OCI-M2 (cell line): ENCODE measurements around the gene CDS2.

Experiments used
- DNase-seq: peaks from one replicate; lab custom pipeline; 2025; ENCODE audit not compliant: unreplicated experiment; lab: John Stamatoyannopoulos, UW

The CDS2 gene

DNA sequence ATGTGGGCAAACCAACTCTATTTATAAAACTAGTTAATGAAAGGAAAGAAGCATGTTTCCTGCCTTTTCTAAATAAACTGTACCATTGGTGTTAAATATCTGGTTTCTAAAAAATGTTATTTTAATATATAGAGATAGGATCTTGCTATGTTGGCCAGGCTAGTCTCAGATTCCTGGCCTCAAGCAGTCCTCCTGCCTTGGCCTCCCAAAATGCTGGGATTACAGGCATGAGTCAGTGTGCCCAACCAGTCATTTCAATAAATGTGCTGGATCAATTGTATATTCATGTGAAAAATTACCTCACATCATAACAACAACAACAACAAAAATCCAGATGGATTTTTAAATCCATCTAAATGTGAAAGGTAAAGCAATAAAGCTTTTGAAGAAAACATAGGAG is 80.3 kb downstream of the CDS2 start:
- no peak for DNase-seq

DNA sequence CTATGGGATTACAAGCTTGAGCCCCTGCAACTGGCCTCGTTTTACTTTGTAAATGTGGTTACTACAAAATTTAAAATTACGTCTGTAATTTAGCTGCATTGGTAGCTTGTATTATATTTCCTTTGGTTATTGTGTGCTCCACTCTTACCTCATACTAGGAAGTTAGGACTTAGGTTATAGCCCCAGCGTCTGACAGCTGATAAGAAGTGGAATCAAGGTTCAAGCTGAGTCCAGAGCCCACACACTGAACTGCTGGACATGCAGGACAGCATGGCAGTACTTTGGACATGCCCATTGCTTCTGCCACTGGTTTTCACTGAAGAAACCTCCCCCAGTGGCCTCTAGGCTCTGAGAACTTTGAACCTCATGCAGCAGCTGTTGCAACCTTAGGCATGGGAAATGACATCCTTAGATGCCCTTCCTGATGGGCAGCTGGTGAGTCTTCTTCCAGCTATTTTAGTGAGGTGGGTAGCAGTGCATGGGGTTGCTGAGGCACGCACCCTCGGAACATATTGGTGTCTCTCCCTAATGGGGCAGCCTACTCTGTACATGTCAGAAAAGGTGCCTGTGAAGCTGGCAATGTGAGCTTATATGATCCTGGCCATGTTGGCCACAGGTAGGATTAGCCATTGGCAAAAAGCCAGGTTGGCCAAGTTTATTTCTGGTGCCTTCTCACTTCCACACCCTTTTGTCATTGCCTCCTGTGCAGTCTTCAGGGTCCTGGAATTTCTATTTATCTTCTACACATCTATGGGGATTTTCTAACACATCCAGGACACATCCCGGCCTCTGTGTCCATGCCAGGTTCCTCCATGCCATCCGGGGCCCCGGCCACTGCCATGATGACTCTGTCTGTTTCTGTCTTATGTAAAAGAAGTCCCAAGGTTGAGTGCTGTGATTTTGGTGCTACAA is 85.3 kb downstream of the CDS2 start:
- DNase-seq, result no peak

DNA sequence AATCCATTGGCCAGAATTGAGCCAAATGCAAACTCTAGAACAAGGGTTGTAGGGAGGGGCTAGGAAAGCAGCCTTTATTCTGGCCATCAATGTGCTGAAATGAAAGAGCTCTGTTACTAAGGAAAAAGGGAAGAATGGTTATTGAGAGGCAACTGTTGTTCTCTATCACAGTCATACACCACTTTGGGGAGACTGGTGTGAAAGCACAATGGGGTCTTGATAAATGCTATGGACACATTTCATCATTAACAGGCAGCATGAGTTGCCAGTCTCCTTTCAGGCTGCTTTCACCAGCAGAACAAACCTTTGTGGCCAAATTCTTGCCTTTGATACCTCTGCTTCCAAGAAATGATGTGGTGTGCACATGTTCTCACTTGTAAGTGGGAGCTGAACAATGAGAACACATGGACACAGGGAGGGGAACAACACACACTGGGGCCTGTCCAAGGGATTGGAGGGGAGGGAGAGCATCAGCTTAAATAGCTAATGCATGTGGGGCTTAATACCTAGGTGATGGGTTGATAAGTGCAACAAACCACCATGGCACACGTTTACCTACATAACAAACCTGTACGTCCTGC is 86.2 kb downstream of the CDS2 start:
- no peak for DNase-seq

DNA sequence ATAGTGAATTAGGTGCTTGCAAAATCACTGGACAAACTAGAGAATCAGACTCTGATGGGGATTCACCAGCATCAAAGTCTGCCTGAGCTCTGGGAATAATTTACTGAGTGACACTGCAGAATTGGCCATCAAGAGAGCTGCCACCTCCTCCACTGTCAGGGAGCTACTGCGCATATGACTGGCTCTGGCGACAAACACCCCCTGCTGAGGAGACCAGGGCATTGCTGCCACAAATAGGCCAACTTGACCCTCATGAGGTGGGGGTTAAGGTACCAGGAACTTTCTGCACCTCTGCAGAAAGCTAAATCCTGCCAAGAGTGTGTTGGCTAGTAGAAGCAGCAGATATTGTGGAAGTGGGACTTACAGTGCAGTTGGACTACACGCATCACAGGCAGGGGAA is 88.0 kb downstream of the CDS2 start:
- no peak for DNase-seq

DNA sequence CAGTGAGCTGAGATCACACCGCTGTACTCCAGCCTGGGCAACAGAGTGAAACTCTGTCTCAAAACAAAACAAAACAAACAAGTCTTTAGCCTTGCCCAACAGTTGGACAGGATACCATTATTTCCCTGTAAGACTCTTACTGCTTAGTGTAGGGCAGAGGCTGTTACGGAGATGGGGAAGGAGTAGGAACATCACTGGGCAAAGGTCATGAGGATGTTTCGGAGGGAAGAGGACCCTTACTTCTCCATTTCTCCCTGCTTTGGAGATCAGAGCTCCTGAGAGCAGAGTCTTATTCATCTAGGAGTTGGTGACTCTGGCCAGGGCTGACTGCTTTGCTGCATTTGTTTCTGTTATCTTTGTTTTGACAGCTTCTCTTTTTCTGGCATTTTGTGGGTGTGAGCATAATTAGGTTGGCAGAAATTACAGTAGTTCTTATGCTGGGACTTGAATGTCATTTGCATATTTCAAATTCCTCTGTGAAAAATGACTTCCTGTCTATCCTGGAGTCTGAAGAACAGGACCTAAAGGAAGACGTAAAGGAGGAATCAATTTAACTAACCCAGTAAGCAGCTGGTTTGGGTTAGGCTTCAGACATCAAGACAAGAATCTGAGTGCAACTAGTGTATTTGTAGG is 89.0 kb downstream of the CDS2 start:
- DNase-seq, result peak; percentile 32

DNA sequence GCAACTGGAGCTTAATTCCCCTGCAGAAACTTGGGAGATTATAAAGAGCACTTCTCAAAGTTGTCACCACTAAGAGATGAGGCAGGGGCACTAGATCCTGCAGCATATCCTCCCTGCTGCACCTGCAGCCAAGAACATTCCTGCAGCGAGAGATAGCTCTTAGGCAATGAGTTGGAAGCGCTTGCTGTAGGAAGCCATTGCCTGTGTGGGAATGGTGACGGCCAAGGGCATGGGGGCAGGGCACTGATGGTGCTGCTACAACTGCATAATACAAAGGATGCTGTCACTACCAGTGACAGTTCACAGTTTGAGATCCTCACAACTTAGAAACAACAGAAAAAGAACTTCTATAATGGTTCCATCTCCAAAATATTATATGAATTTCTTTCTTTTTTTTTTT is 89.9 kb downstream of the CDS2 start:
- DNase-seq, result no peak

DNA sequence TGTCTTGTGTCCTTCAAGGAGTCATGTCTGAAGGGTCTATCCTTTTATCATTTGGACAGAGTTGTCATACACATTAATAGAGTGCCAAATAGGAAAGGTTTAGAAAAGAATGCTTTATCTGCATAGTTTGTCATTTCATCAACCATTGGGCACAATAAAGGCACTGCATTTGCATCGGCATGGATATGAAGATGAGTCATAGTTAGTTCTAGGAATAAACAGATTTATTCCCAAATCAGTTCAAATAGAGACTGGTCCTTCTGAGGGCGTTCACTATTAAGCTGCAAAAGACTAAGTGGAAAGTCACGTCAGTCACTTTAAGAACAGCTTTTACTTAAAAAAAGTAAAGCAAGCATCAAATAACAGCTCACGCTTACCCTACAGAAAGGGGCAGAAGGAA is 90.8 kb downstream of the CDS2 start:
- no peak for DNase-seq

DNA sequence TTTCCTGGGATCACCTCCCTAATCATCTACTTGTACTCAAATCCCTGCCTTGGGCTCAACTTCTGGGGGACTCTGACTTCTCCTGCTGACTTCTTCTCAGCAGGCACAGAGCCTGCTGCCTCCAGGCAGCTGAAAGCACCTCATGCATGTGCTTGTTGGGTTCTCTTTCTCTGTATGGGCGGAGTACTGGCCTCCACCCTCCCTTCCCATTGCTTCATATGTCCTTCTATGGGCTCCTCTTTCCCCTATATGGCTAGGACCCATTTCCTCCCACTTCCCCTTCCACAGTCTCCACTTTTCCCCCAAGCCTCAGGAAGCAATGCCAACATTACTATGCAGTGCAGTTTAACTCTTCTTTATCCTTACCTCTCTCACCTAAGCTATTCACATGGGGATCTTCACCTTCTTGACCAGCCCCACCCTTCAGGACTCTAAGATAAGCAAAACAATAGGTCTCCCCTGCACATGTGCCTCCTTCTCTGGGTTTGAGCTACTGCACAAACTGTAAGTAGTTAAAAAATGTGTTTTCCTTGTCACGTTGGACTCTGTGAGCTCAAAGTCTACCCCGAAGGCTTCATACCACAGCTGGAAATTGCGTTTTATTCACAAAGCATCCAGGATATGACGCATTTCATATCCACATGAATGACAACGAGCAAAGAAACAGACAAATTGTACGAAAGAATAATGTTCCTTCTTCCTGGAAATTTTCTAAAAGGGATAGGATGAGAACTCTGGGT is 93.7 kb downstream of the CDS2 start:
- DNase-seq, result no peak

DNA sequence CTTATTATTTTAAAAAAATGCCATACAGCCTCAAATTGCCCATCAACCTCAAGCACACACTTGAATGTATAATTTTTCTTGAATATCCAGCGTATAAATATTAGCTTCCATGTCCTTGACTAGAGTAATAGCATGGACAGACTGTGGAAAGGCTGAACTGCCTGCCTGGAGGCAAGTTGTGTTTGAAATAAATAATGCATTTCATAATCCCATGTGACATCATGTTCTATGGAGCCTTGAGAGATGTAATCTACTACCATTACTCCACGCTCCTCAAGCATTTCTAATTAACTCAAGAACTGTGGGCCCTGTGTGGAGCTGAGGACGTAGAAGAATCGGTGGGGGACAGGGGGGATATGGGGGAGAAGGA is 94.2 kb downstream of the CDS2 start:
- DNase-seq, result no peak

DNA sequence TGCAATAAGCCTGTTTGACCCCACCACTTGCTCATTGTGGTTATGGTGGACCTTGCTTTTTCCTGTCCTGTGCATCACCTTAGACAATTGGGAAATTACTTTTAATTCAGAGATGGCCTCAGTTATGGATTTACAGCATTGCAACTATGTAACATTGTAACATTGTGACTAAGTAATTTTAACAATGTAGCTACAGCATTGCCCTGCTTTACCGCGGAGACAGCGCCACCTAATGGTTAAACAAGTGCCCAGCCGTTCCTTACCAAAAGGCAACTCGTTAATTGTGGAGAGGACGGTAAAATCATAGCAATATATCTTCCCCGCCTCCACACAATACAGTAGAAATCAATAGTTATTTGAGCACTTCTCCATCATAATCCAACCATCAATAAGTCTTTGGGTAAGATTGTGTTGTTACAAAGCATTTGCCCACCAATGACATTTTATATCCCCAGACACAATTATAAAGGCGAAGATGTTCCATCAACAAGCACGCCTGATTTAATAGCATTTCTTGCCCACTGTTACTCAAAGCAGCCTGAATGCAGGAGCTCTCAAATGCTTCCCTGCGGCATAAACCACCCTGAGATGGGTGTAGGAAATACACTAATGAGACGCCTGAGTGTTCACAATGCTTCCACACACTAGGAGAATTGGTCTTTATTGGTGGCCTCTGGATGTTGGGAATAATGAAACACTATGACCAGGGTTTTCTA is 96.3 kb downstream of the CDS2 start:
- DNase-seq, result no peak

DNA sequence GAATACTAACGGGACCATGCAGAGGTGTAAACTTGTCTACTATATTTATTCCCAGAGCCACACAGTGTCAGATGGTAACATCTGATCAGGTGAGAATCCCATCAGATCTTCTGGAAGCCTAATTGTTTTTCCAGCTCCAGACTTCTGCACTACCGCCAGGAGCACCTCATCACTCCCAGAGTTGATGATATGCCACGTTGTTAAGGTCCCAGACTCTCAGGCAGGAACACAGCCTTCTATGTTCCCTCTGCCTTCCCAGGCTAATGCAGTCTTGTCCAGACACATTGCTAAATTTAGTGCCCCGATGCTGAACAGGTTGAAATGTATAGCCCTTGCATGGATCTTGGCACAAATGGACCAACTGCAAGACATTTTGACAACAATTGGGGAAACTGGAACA is 103.7 kb downstream of the CDS2 start:
- DNase-seq, result no peak

DNA sequence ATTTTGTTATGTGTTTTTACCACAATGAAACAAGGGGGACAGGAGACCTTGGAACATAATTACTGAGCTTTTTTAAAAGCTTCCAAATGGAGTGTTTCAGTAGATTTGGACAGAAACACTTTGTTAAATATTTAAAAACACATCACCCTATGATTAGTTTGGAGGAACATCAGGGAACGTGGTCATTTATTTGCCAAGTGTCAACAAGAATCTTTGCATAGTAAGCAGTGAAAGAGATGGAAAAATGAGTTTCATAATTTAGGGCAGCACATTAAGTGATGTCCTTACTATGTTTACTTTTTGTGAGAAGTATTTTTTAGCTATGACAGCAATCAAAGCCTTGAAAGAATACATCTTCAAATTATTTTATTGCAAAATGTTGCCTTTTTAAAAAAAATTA is 107.3 kb downstream of the CDS2 start:
- DNase-seq, result no peak

DNA sequence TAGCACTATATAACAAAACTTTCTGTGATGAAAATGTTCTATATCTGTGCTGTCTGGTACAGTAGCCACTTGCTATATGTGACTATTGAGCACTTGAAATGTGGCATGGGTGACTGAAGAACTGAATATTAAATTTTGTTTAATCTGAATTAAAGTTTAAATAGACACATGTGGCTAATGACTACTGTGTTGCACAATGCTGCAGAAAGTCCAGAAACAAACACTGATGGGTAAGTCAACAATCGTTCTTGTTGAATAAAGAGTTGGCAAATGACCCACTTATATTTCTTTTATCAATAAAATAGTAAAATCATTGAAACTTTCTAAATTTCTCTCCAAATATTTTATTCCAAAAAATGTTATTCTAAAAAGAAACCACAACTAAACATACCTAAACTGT is 108.2 kb downstream of the CDS2 start:
- DNase-seq, result no peak
